ENCODE results near the gene EIF3A.

Gene EIF3A

GRCh38 chr10:119020627-119020946, 60.0 kb downstream of the EIF3A start:
- Histone ChIP-seq H3K36me3 (ENCODE audit: insufficient read depth, low read length) (no peaks in the 10 kb centered on the region), H3K4me3 (no peak overlapping the region), H3K9me3 (ENCODE audit: low read depth, low read length) (no peaks in the 10 kb centered on the region), H3K27ac (no peak overlapping the region), H3K9ac (ENCODE audit: insufficient read length) (no peak overlapping the region)
- no peak for TF ChIP-seq EZH2 (IDR thresholded peaks at IDR 0.05)
- TF ChIP-seq POLR2AphosphoS5 (IDR thresholded peaks at IDR 0.05; ENCODE audit: borderline replicate concordance, low read depth, low read length), result no peak
- no peak for TF ChIP-seq FOXP2 (optimal IDR thresholded peaks at IDR 0.05; ENCODE audit: control extremely low read depth, extremely low read length, insufficient read depth)
- no peak for DNase-seq (ENCODE audit: low read depth, low spot score)

DNA sequence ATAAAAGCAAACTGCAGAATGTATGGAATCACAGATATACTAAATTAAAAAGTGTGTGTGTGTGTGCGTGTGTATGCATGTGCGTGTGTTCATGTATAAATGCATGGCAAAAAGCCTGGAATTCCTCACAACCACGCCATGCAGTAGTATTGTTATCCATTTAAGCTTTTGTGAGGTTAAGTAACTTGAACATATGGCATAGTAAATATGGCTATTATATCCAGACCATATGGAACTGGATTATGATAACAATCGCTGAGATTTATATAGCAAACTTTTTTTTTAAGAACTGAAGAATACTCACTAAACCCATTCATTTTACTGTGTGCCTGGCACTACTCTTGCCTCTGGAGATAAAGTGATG, 73.4 kb downstream of the EIF3A start:
- no peak for DNase-seq (ENCODE audit: low read depth, low spot score)
- H3K27ac ChIP-seq, result no peak overlapping the region
- TF ChIP-seq POLR2AphosphoS5 (IDR thresholded peaks at IDR 0.05; ENCODE audit: borderline replicate concordance, low read depth, low read length) (no peak), EZH2 (IDR thresholded peaks at IDR 0.05) (no peak), FOXP2 (optimal IDR thresholded peaks at IDR 0.05; ENCODE audit: control extremely low read depth, extremely low read length, insufficient read depth) (no peak)
- no peak overlapping the region for H3K4me3 ChIP-seq
- no peaks in the 10 kb centered on the region for H3K36me3 ChIP-seq (ENCODE audit: insufficient read depth, low read length)
- H3K9me3 ChIP-seq (ENCODE audit: low read depth, low read length), result no peaks in the 10 kb centered on the region
- H3K9ac ChIP-seq (ENCODE audit: insufficient read length), result no peak overlapping the region

- Histone ChIP-seq H3K9me3 (ENCODE audit: low read depth, low read length) (no peaks in the 10 kb centered on the region), H3K4me3 (no peak overlapping the region), H3K9ac (ENCODE audit: insufficient read length) (no peak overlapping the region), H3K27ac (no peak overlapping the region), H3K36me3 (ENCODE audit: insufficient read depth, low read length) (no peaks in the 10 kb centered on the region)
- DNase-seq (ENCODE audit: low read depth, low spot score), result no peak
- TF ChIP-seq FOXP2 (optimal IDR thresholded peaks at IDR 0.05; ENCODE audit: control extremely low read depth, extremely low read length, insufficient read depth), result no peak
Measured at GRCh38 chr10:119006451-119007210, 74.0 kb downstream of the EIF3A start.

DNA sequence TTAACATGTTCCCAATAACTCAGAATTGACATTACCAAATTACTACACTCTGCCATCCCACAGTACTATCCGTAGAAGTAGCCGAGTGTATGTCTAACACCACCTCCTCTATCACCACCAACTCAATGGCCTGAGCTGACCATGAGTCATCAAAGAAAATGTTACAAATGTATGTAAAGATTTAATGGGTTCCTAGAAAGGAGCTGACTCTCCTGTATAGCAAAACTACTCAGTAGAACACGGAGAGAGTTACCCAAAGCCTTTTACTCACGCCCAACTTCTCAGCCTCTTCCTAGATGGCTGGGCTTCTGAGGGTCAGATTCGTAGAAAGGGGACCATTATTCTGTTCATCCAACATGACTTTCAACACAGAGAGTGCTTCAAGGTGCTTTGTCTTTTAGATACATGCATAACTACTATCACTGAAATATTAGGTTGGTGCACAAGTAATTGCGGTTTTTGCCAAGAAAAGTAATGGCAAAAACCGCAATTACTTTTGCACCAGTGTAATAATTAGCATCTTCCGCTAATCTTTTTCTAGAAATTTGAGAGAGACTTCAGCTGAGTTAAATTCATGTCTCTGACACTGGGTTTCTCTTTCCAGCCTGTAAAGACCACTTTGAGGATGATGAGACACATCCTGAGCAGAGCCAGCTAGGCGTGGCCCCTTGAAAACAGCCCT, 75.1 kb downstream of the EIF3A start:
- TF ChIP-seq POLR2AphosphoS5 (IDR thresholded peaks at IDR 0.05; ENCODE audit: borderline replicate concordance, low read depth, low read length) (no peak), FOXP2 (optimal IDR thresholded peaks at IDR 0.05; ENCODE audit: control extremely low read depth, extremely low read length, insufficient read depth) (no peak), EZH2 (IDR thresholded peaks at IDR 0.05) (no peak)
- Histone ChIP-seq H3K36me3 (ENCODE audit: insufficient read depth, low read length) (no peaks in the 10 kb centered on the region), H3K9me3 (ENCODE audit: low read depth, low read length) (no peaks in the 10 kb centered on the region), H3K9ac (ENCODE audit: insufficient read length) (no peak overlapping the region), H3K4me3 (no peak overlapping the region), H3K27ac (no peak overlapping the region)
- DNase-seq (ENCODE audit: low read depth, low spot score), result no peak

- Histone ChIP-seq H3K9me3 (ENCODE audit: low read depth, low read length) (no peaks in the 10 kb centered on the region), H3K27ac (no peak overlapping the region), H3K4me3 (no peak overlapping the region), H3K36me3 (ENCODE audit: insufficient read depth, low read length) (no peaks in the 10 kb centered on the region), H3K9ac (ENCODE audit: insufficient read length) (no peak overlapping the region)
- no peak for DNase-seq (ENCODE audit: low read depth, low spot score)
- TF ChIP-seq FOXP2 (optimal IDR thresholded peaks at IDR 0.05; ENCODE audit: control extremely low read depth, extremely low read length, insufficient read depth), result no peak
- no peak for TF ChIP-seq POLR2AphosphoS5 (IDR thresholded peaks at IDR 0.05; ENCODE audit: borderline replicate concordance, low read depth, low read length)
- no peak for TF ChIP-seq EZH2 (IDR thresholded peaks at IDR 0.05)
Measured at GRCh38 chr10:119003572-119004289, 76.9 kb downstream of the EIF3A start.

DNA sequence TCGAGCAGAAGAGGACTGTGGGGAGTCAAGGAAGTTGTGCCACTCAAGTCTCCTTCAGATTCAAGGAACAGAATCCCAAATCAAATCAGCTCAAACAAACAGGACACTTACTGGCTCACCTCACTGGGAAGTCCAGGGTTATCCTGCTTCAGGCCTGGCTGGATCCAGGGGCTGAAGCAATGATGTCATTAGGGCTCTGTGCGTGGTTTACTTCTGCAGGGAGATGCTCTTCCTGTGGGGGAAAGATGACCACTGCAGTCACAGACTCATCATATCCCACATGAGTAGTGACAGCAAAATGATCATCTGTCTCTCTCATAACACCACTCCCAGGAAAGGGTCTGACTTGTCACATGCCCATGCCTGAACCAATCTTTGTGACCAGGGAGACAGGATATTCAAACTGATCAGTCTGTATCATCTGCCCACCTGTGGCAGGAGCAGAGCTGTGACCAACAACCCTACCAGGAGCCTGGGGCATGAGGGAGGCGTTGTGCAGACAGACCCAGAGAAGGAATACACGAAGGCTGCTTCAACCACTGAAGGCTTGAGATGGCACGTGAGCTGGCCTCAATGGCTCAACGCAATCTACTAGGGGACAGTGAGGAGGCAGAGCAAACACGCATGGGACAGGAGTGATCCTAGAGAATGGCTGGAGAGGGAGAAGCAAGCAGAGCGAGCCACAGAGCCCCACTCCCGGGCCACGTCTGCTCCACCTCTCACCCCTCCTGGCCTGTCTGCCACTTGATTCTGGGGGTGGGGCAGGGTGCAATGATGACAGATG, 78.7 kb downstream of the EIF3A start:
- no peak for TF ChIP-seq POLR2AphosphoS5 (IDR thresholded peaks at IDR 0.05; ENCODE audit: borderline replicate concordance, low read depth, low read length)
- Histone ChIP-seq H3K4me3 (no peak overlapping the region), H3K27ac (no peak overlapping the region), H3K9ac (ENCODE audit: insufficient read length) (no peak overlapping the region), H3K9me3 (ENCODE audit: low read depth, low read length) (no peaks in the 10 kb centered on the region), H3K36me3 (ENCODE audit: insufficient read depth, low read length) (no peaks in the 10 kb centered on the region)
- DNase-seq (ENCODE audit: low read depth, low spot score), result no peak

GRCh38 chr10:118998183-118998582, 82.4 kb downstream of the EIF3A start:
- no peak overlapping the region for H3K9ac ChIP-seq (ENCODE audit: insufficient read length)
- no peak overlapping the region for H3K27ac ChIP-seq
- H3K9me3 ChIP-seq (ENCODE audit: low read depth, low read length), result no peaks in the 10 kb centered on the region
- no peak overlapping the region for H3K4me3 ChIP-seq
- H3K36me3 ChIP-seq (ENCODE audit: insufficient read depth, low read length), result no peaks in the 10 kb centered on the region
- no peak for TF ChIP-seq FOXP2 (optimal IDR thresholded peaks at IDR 0.05; ENCODE audit: control extremely low read depth, extremely low read length, insufficient read depth)
- TF ChIP-seq EZH2 (IDR thresholded peaks at IDR 0.05), result no peak
- no peak for TF ChIP-seq POLR2AphosphoS5 (IDR thresholded peaks at IDR 0.05; ENCODE audit: borderline replicate concordance, low read depth, low read length)
- DNase-seq (ENCODE audit: low read depth, low spot score), result no peak

GRCh38 chr10:118997379-118997778, 83.2 kb downstream of the EIF3A start:
- no peak overlapping the region for H3K27ac ChIP-seq
- no peaks in the 10 kb centered on the region for H3K9me3 ChIP-seq (ENCODE audit: low read depth, low read length)
- no peak overlapping the region for H3K9ac ChIP-seq (ENCODE audit: insufficient read length)
- TF ChIP-seq EZH2 (IDR thresholded peaks at IDR 0.05) (no peak), POLR2AphosphoS5 (IDR thresholded peaks at IDR 0.05; ENCODE audit: borderline replicate concordance, low read depth, low read length) (no peak), FOXP2 (optimal IDR thresholded peaks at IDR 0.05; ENCODE audit: control extremely low read depth, extremely low read length, insufficient read depth) (no peak)
- H3K4me3 ChIP-seq, result no peak overlapping the region
- no peak for DNase-seq (ENCODE audit: low read depth, low spot score)
- no peaks in the 10 kb centered on the region for H3K36me3 ChIP-seq (ENCODE audit: insufficient read depth, low read length)
